ENCODE measurements around the gene RASAL2. TPM values are rescaled to one million over a fixed set of nuclear protein-coding genes. Genes with fewer than 3 reads are reported as not detected.

Gene RASAL2
- total RNA-seq, 1 experiment from 2014 or later: 56.9 TPM

DNA sequence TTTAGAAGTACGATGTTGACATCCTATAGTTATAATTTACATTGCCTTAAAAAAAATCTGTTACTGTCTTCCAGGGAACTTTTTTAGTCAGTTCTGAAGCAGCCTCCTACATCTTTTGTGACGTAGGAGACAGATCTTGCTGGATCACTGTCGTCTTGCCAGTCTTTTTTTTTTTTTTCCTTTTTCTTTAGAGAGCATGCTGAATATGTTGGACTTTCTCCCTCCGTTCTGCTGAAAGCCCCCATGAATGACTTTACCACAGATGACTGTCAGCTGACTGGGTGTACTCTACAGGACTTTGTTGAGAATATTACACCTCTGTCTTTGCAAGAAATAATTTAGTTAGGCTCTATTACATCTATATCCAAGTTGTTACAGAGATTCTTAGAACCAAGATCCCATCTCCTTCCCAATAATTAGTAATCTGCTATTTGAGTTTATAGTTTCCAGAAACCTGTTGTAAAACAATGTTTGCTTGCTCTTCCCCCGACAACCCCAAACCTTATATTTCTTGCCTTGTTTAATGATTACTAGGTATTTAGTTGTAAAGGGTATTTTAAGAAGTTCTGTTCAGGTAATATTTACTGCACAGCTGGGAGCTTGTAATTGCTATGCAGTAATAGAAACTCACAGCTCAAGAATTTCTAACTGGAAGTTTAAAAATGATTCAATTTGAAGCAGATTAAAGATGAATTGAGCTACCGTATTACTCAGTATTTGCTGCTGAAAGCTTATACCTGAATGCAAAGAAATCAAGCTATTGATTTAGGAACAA, 61.8 kb downstream of the RASAL2 start:
- DNase-seq (ENCODE audit: unreplicated experiment): no peak
- ChIA-PET POLR2A (interaction anchor here (0.5 to 1.8 kb wide), 3 partner anchors 10 to 29 kb away, joined by 3 to 7 read pairs (median 3); no protein-coding TSS in a partner anchor), CTCF (interaction anchor here (0.5 to 1.9 kb wide), 8 partner anchors 9 to 377 kb away, joined by 3 to 6 read pairs (median 3); no protein-coding TSS in a partner anchor)
- Mint-ChIP-seq H3K9me3 (ENCODE audit: unreplicated experiment) (no peaks in the 10 kb centered on the region), H3K4me3 (ENCODE audit: unreplicated experiment) (no peak overlapping the region), H3K4me1 (ENCODE audit: insufficient read depth, unreplicated experiment) (peaks cover 34% of the 10 kb centered on the region), H3K27me3 (ENCODE audit: insufficient read depth, unreplicated experiment) (no peaks in the 10 kb centered on the region), H3K36me3 (ENCODE audit: insufficient read depth, unreplicated experiment) (no peaks in the 10 kb centered on the region), H3K27ac (ENCODE audit: low read depth, unreplicated experiment) (no peak overlapping the region)
- BruUV-seq (replicated peaks): no TSS peak
- intact Hi-C loops (cut with micrococcal nuclease): no loop called here
- TF ChIP-seq, protein P1, sequence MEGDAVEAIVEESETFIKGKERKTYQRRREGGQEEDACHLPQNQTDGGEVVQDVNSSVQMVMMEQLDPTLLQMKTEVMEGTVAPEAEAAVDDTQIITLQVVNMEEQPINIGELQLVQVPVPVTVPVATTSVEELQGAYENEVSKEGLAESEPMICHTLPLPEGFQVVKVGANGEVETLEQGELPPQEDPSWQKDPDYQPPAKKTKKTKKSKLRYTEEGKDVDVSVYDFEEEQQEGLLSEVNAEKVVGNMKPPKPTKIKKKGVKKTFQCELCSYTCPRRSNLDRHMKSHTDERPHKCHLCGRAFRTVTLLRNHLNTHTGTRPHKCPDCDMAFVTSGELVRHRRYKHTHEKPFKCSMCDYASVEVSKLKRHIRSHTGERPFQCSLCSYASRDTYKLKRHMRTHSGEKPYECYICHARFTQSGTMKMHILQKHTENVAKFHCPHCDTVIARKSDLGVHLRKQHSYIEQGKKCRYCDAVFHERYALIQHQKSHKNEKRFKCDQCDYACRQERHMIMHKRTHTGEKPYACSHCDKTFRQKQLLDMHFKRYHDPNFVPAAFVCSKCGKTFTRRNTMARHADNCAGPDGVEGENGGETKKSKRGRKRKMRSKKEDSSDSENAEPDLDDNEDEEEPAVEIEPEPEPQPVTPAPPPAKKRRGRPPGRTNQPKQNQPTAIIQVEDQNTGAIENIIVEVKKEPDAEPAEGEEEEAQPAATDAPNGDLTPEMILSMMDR (IDR thresholded peaks at IDR 0.05; ENCODE audit: unreplicated experiment): no peak

DNA sequence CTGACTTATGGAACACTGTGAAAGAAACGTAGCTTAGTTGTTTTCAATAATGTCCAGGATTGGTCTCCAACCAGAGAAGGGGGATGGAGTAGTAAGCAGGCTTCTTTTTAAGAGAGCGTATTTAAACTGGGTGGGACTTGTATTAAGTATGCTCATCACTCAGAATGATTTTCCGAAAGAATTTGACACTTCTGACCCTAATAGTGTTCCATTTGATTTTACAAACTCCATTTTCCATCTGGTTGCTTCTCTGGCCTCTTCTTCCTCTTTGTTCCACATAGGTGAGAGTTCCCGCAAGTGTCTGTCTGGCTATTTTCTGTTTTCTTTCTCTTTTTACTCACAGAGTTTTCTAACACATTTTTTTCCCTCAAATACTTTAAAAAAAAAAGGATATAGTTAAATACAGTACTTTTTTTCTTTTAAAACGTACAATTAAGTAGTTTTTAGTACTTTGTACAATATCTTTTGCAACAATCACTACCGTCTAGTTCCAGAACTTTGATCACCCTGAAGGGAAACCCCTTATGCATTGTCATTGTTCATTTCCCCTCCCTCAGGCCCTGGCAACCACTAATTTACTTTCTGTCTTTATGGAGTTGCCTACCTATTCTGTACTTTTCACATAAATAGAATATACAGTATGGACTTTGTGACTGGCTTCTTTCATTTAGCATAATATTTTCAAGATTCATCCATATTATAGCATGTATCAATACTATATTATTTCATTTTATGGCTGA, 67.0 kb downstream of the RASAL2 start:
- Mint-ChIP-seq H3K36me3 (ENCODE audit: insufficient read depth, unreplicated experiment) (no peaks in the 10 kb centered on the region), H3K4me1 (ENCODE audit: insufficient read depth, unreplicated experiment) (peaks cover 12% of the 10 kb centered on the region), H3K27me3 (ENCODE audit: insufficient read depth, unreplicated experiment) (no peaks in the 10 kb centered on the region), H3K4me3 (ENCODE audit: unreplicated experiment) (no peak overlapping the region), H3K27ac (ENCODE audit: low read depth, unreplicated experiment) (no peak overlapping the region), H3K9me3 (ENCODE audit: unreplicated experiment) (no peaks in the 10 kb centered on the region)
- ChIA-PET POLR2A (interaction anchor here (1.3 kb wide), 1 partner anchor 78 kb away, joined by 3 read pairs; no protein-coding TSS in a partner anchor), CTCF (interaction anchor here (0.6 kb wide), 2 partner anchors 85 to 193 kb away, joined by 3 read pairs; no protein-coding TSS in a partner anchor)
- TF ChIP-seq, protein P1 (IDR thresholded peaks at IDR 0.05; ENCODE audit: unreplicated experiment): no peak
- DNase-seq (ENCODE audit: unreplicated experiment): no peak
- BruUV-seq (replicated peaks): no TSS peak
- intact Hi-C loops (cut with micrococcal nuclease): no loop called here

DNA sequence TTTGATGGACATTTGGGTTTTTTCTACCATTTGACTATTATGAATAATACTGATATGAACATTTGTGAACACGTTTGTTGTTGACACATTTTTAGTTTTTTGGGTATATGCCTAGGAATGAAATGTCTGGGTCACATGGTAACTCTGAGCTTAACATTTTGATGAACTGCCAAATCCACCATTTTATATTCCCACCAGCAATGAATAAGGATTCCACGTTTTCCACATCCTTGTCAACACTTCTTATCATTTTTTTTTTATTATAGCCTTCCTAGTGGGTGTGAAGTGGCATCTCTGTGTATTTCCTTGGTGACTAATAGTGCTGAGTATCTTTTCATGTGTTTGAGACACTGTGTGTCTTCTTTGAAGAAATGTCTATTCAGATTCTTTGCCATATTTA, 67.6 kb downstream of the RASAL2 start:
- no TSS peak for BruUV-seq (replicated peaks)
- Mint-ChIP-seq H3K27me3 (ENCODE audit: insufficient read depth, unreplicated experiment) (no peaks in the 10 kb centered on the region), H3K27ac (ENCODE audit: low read depth, unreplicated experiment) (no peak overlapping the region), H3K4me1 (ENCODE audit: insufficient read depth, unreplicated experiment) (peaks cover 6% of the 10 kb centered on the region), H3K4me3 (ENCODE audit: unreplicated experiment) (no peak overlapping the region), H3K9me3 (ENCODE audit: unreplicated experiment) (no peaks in the 10 kb centered on the region), H3K36me3 (ENCODE audit: insufficient read depth, unreplicated experiment) (no peaks in the 10 kb centered on the region)
- POLR2A ChIA-PET: no interaction called here
- intact Hi-C loops (cut with micrococcal nuclease): no loop called here
- DNase-seq (ENCODE audit: unreplicated experiment): no peak
- TF ChIP-seq, protein P1 (IDR thresholded peaks at IDR 0.05; ENCODE audit: unreplicated experiment): no peak
- CTCF ChIA-PET: interaction anchor here (0.6 to 0.7 kb wide), 2 partner anchors 31 to 84 kb away, joined by 3 read pairs; no protein-coding TSS in a partner anchor

DNA sequence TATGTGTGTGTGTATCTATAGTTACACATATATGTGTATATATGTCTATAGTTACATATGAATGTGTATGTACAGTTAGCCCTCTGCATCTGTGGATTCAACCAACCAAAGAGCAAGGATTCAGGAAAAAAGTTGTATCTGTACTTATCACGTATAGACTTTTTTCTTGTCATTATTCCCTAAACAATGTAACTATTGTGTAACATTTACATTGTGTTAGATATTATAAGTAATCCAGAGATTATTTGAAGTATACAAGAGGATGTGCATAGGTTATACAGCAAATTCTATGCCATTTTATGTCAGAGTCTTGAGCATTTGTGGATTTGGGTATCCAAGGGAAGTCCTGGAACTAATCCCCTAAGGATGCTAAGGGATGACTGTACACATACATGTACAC, 71.3 kb downstream of the RASAL2 start:
- Mint-ChIP-seq H3K4me3 (ENCODE audit: unreplicated experiment) (no peak overlapping the region), H3K9me3 (ENCODE audit: unreplicated experiment) (no peaks in the 10 kb centered on the region), H3K27me3 (ENCODE audit: insufficient read depth, unreplicated experiment) (no peaks in the 10 kb centered on the region), H3K27ac (ENCODE audit: low read depth, unreplicated experiment) (no peak overlapping the region), H3K4me1 (ENCODE audit: insufficient read depth, unreplicated experiment) (peaks cover 22% of the 10 kb centered on the region), H3K36me3 (ENCODE audit: insufficient read depth, unreplicated experiment) (no peaks in the 10 kb centered on the region)
- no TSS peak for BruUV-seq (replicated peaks)
- TF ChIP-seq, protein P1 (IDR thresholded peaks at IDR 0.05; ENCODE audit: unreplicated experiment): no peak
- intact Hi-C loops (cut with micrococcal nuclease): no loop called here
- POLR2A ChIA-PET: interaction anchor here (1.2 kb wide), 1 partner anchor 9 kb away, joined by 3 read pairs; no protein-coding TSS in a partner anchor
- CTCF ChIA-PET: interaction anchor here (1.0 kb wide), 1 partner anchor 9 kb away, joined by 6 read pairs; no protein-coding TSS in a partner anchor
- DNase-seq (ENCODE audit: unreplicated experiment): no peak

Measured in MCF 10A (cell line).